H9 (cell line): ENCODE measurements around the gene DOCK1. TPM values are rescaled to one million over a fixed set of nuclear protein-coding genes. Genes with fewer than 3 reads are reported as not detected.

Experiments
- DNase-seq: peaks from one replicate; pipeline ENCODE4 v3.0.0-alpha.2; 2017
- H2AFZ ChIP-seq: one replicate; pipeline ENCODE4 v1.6.1; 2013; ENCODE audit warnings: mild to moderate bottlenecking, low read length, control low read depth, moderate library complexity
- H2AK5ac ChIP-seq: 2 replicates; pipeline ENCODE4 v1.6.1; 2013; ENCODE audit warnings: low read length, control low read depth, mixed read lengths; ENCODE audit not compliant: insufficient read length
- H2BK120ac ChIP-seq: one replicate; pipeline ENCODE4 v1.6.1; 2013; ENCODE audit warnings: low read depth, mild to moderate bottlenecking, low read length, control low read depth, inconsistent platforms; ENCODE audit not compliant: poor library complexity, severe bottlenecking
- H2BK12ac ChIP-seq: 2 replicates; pipeline ENCODE4 v1.6.1; 2013; ENCODE audit warnings: low read length, control low read depth, mixed read lengths, low read depth; ENCODE audit not compliant: insufficient read length
- H2BK15ac ChIP-seq: 2 replicates; pipeline ENCODE4 v1.6.1; 2013; ENCODE audit warnings: low read depth, low read length, control low read depth
- H2BK20ac ChIP-seq: one replicate; pipeline ENCODE4 v1.6.1; 2013; ENCODE audit warnings: low read depth, mild to moderate bottlenecking, low read length, control low read depth, inconsistent platforms; ENCODE audit not compliant: poor library complexity, severe bottlenecking
- H2BK5ac ChIP-seq: 2 replicates; pipeline ENCODE4 v1.6.1; 2013; ENCODE audit warnings: low read length, control low read depth, mixed read lengths; ENCODE audit not compliant: insufficient read length
- H3K14ac ChIP-seq: 2 replicates; pipeline ENCODE4 v1.6.1; 2013; ENCODE audit warnings: low read length, control low read depth; ENCODE audit not compliant: insufficient read depth
- H3K18ac ChIP-seq: 2 replicates; pipeline ENCODE4 v1.6.1; 2013; ENCODE audit warnings: low read depth, mild to moderate bottlenecking, mixed read lengths, low read length, control low read depth; ENCODE audit not compliant: insufficient read length
- H3K23ac ChIP-seq: 2 replicates; pipeline ENCODE4 v1.6.1; 2013; ENCODE audit warnings: low read length, control low read depth, mixed read lengths, low read depth; ENCODE audit not compliant: insufficient read length
- H3K23me2 ChIP-seq: 2 replicates; pipeline ENCODE4 v1.6.1; 2013; ENCODE audit warnings: low read depth, mild to moderate bottlenecking, mixed read lengths, low read length, control low read depth; ENCODE audit not compliant: insufficient read length, poor library complexity, severe bottlenecking
- H3K27ac ChIP-seq: 2 replicates; pipeline ENCODE4 v1.5.1; 2013; ENCODE audit warnings: low read length, control low read depth, mixed read lengths, low read depth; ENCODE audit not compliant: insufficient read length
- H3K27me3 ChIP-seq: 2 replicates; pipeline ENCODE4 v1.6.1; 2013; ENCODE audit warnings: low read length, control low read depth, inconsistent platforms; ENCODE audit not compliant: insufficient read depth
- H3K4ac ChIP-seq: 2 replicates; pipeline ENCODE4 v1.6.1; 2013; ENCODE audit warnings: low read depth, mild to moderate bottlenecking, control low read depth, inconsistent platforms, low read length, moderate library complexity
- H3K4me1 ChIP-seq: 2 replicates; pipeline ENCODE4 v1.6.1; 2013; ENCODE audit warnings: low read length, control low read depth, inconsistent platforms; ENCODE audit not compliant: insufficient read depth
- H3K4me2 ChIP-seq: 2 replicates; pipeline ENCODE4 v1.6.1; 2013; ENCODE audit warnings: low read length, control low read depth, mixed read lengths; ENCODE audit not compliant: insufficient read length, insufficient read depth
- H3K56ac ChIP-seq: 2 replicates; pipeline ENCODE4 v1.6.1; 2013; ENCODE audit warnings: low read depth, mild to moderate bottlenecking, mixed read lengths, low read length, control low read depth; ENCODE audit not compliant: insufficient read length
- H3K79me1 ChIP-seq: 2 replicates; pipeline ENCODE4 v1.6.1; 2013; ENCODE audit warnings: low read depth, mild to moderate bottlenecking, moderate library complexity, low read length, control low read depth, inconsistent platforms; ENCODE audit not compliant: insufficient read depth, poor library complexity, severe bottlenecking
- H3K79me2 ChIP-seq: 2 replicates; pipeline ENCODE4 v1.6.1; 2013; ENCODE audit warnings: low read length, control low read depth, inconsistent platforms; ENCODE audit not compliant: insufficient read depth
- H3K9ac ChIP-seq: 2 replicates; pipeline ENCODE4 v1.6.1; 2013; ENCODE audit warnings: low read length, control low read depth, mixed read lengths; ENCODE audit not compliant: insufficient read length; ENCODE audit errors: extremely low read depth
- H3K9me3 ChIP-seq: one replicate; pipeline ENCODE4 v1.6.1; 2013; ENCODE audit warnings: low read depth, low read length, inconsistent platforms; ENCODE audit not compliant: control insufficient read depth
- H3T11ph ChIP-seq: one replicate; pipeline ENCODE4 v1.6.1; 2013; ENCODE audit warnings: mild to moderate bottlenecking, low read length, control low read depth, inconsistent platforms
- H4K20me1 ChIP-seq: one replicate; pipeline ENCODE4 v1.6.1; 2013; ENCODE audit not compliant: control insufficient read depth, insufficient read length, insufficient read depth
- H4K5ac ChIP-seq: 2 replicates; pipeline ENCODE4 v1.6.1; 2013; ENCODE audit warnings: low read depth, mild to moderate bottlenecking, mixed read lengths, low read length, control low read depth; ENCODE audit not compliant: insufficient read length
- H4K8ac ChIP-seq: replicated peaks from 2 replicates; pipeline ENCODE4 v1.6.1; 2013; ENCODE audit warnings: low read length, control low read depth, mixed read lengths, low read depth; ENCODE audit not compliant: insufficient read length
- H4K91ac ChIP-seq: 2 replicates; pipeline ENCODE4 v1.6.1; 2013; ENCODE audit warnings: low read depth, mild to moderate bottlenecking, moderate library complexity, mixed read lengths, low read length, control low read depth; ENCODE audit not compliant: insufficient read length
- H3K27ac Mint-ChIP-seq, 3 experiments: 2 replicates in 2 of 3; 3 replicates in 1 of 3; pipeline ENCODE4 v1.8.0; 2020 to 2021; ENCODE audit warnings: mixed read lengths in 3 of 3, mild to moderate bottlenecking in 1 of 3, moderate library complexity in 1 of 3
- H3K27me3 Mint-ChIP-seq: 2 replicates; pipeline ENCODE4 v1.8.0; 2021; ENCODE audit warnings: low read depth, mild to moderate bottlenecking, moderate library complexity, mixed read lengths
- H3K36me3 Mint-ChIP-seq, 3 experiments: 2 replicates in 2 of 3; 3 replicates in 1 of 3; pipeline ENCODE4 v1.8.0; 2020 to 2021; ENCODE audit warnings: low read depth in 3 of 3, mixed read lengths in 3 of 3; ENCODE audit not compliant: insufficient read depth in 1 of 3
- H3K4me1 Mint-ChIP-seq, 2 experiments: 2 replicates each; pipeline ENCODE4 v1.8.0; 2020; ENCODE audit warnings: mixed read lengths in 2 of 2
- H3K4me3 Mint-ChIP-seq, 2 experiments: 2 replicates in 1 of 2; 3 replicates in 1 of 2; pipeline ENCODE4 v1.8.0; 2020 to 2021; ENCODE audit warnings: mild to moderate bottlenecking in 2 of 2, mixed read lengths in 2 of 2, moderate library complexity in 1 of 2
- H3K9me3 Mint-ChIP-seq, 2 experiments: 2 replicates in 1 of 2; 3 replicates in 1 of 2; pipeline ENCODE4 v1.8.0; 2020; ENCODE audit warnings: mild to moderate bottlenecking in 2 of 2, mixed read lengths in 2 of 2, moderate library complexity in 1 of 2
- WGBS: extraction: QIAGEN DNeasy Blood & Tissue Kit; methylation state at CpG from one replicate; pipeline ENCODE4 v1.1.7; 2013; ENCODE audit warnings: missing lambda C conversion rate, low lambda C conversion rate, mixed read lengths; ENCODE audit not compliant: insufficient read length; ENCODE audit errors: extremely low coverage; 5-methylcytosine and 5-hydroxymethylcytosine counted together
- total RNA-seq: library from RNA; stranded (reverse); gene quantifications from 2 replicates; pipeline ENCODE4 v1.2.1, GENCODE V29; 2021
- TF ChIP-seq, protein P1 (sequence below): fragments of 200-600 bp; sonication (generic); conservative IDR thresholded peaks from 3 replicates; pipeline ENCODE4 v1.8.0; 2021; ENCODE audit warnings: antibody characterized with exemption, mild to moderate bottlenecking

DOCK1 gene
- total RNA-seq, 1 experiment from 2014 or later = 57.0 TPM

- Histone ChIP-seq H2AFZ (no peak overlapping the region), H3K9me3 (no peaks in the 10 kb centered on the region), H3K4me1 (no peaks in the 10 kb centered on the region), H3K14ac (no peak overlapping the region), H2BK15ac (no peak overlapping the region), H2AK5ac (no peak overlapping the region), H4K20me1 (no peaks in the 10 kb centered on the region), H3K56ac (no peak overlapping the region), H3K79me1 (no peaks in the 10 kb centered on the region), H2BK12ac (no peak overlapping the region), H2BK120ac (no peak overlapping the region), H2BK5ac (no peak overlapping the region), H3K23ac (no peak overlapping the region), H4K5ac (no peak overlapping the region), H3K23me2 (peaks cover 2% of the 10 kb centered on the region), H3K4me2 (no peak overlapping the region), H2BK20ac (no peak overlapping the region), H3K27me3 (no peaks in the 10 kb centered on the region), H3K18ac (no peak overlapping the region), H4K8ac (no peak overlapping the region), H3K27ac (no peak overlapping the region), H3K79me2 (no peaks in the 10 kb centered on the region), H4K91ac (no peak overlapping the region), H3T11ph (no peak overlapping the region), H3K9ac (no peak overlapping the region), H3K4ac (no peak overlapping the region)
- Mint-ChIP-seq H3K27me3 (no peaks in the 10 kb centered on the region), H3K4me3 (no peak overlapping the region), H3K27ac (no peak overlapping the region), H3K4me1 (peaks cover 0 to under 1% of the 10 kb centered on the region in 2 experiments; a peak in 2 of 4 replicates), H3K9me3 (peaks cover 2 to 11% of the 10 kb centered on the region in 2 experiments; a peak in 4 of 5 replicates), H3K36me3 (peaks cover 6 to 20% (median 8%) of the 10 kb centered on the region in 3 experiments; a peak in 6 of 7 replicates)
- DNase-seq = no peak
- no CpG with 5 or more reads among the region's 4 CpGs for WGBS
- TF ChIP-seq, protein P1, sequence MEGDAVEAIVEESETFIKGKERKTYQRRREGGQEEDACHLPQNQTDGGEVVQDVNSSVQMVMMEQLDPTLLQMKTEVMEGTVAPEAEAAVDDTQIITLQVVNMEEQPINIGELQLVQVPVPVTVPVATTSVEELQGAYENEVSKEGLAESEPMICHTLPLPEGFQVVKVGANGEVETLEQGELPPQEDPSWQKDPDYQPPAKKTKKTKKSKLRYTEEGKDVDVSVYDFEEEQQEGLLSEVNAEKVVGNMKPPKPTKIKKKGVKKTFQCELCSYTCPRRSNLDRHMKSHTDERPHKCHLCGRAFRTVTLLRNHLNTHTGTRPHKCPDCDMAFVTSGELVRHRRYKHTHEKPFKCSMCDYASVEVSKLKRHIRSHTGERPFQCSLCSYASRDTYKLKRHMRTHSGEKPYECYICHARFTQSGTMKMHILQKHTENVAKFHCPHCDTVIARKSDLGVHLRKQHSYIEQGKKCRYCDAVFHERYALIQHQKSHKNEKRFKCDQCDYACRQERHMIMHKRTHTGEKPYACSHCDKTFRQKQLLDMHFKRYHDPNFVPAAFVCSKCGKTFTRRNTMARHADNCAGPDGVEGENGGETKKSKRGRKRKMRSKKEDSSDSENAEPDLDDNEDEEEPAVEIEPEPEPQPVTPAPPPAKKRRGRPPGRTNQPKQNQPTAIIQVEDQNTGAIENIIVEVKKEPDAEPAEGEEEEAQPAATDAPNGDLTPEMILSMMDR = no peak
These were observed 500.0 kb downstream of the DOCK1 start for GRCh38 chr10:127405221-127405620.
